ENCODE results near the gene ZNF575.

Gene ZNF575

DNA sequence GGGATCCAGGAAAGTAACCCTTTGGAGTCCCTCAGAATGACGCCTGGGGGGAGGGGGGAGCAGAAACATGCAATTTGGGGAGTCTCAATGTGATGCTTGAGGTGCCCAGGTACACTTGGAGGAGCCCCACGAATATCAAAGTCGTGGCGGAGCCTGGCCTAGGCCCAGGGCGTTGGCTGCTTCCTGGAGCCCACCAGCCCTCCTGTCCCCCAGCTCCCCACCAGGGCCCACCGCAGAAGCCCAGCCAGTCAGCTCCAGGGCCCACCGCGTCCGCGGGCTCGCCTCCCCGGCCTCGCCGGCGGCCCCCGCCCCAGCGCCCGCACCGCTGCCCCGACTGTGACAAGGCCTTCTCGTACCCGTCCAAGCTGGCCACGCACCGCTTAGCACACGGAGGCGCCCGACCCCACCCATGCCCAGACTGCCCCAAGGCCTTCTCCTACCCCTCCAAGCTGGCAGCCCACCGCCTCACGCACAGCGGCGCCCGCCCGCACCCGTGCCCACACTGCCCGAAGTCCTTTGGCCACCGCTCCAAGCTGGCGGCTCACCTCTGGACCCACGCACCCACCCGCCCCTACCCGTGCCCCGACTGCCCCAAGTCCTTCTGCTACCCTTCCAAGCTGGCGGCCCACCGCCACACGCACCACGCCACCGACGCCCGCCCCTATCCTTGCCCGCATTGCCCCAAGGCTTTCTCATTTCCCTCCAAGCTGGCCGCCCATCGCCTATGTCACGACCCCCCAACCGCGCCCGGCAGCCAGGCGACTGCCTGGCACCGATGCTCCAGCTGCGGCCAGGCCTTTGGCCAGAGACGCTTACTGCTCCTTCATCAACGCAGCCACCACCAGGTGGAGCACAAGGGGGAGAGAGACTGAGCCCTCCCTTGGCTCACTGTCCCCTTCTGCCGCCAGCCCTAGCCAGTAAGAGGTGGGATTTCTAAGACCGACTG, 2.1 kb downstream of the ZNF575 start:
- TF ChIP-seq FOXM1 (IDR thresholded peaks at IDR 0.05; ENCODE audit: borderline replicate concordance, low read depth): no peak
- TF ChIP-seq RAD21 (IDR thresholded peaks at IDR 0.05; ENCODE audit: low read depth): no peak
- TF ChIP-seq USF1 (IDR thresholded peaks at IDR 0.05): no peak
- no peak for TF ChIP-seq NFIC (IDR thresholded peaks at IDR 0.05)
- TF ChIP-seq EP300 (IDR thresholded peaks at IDR 0.05; ENCODE audit: borderline replicate concordance): no peak
- no peak for TF ChIP-seq TEAD4 (IDR thresholded peaks at IDR 0.05)
- TF ChIP-seq CREB1 (IDR thresholded peaks at IDR 0.05; ENCODE audit: low read depth): no peak
- TF ChIP-seq, protein P1, sequence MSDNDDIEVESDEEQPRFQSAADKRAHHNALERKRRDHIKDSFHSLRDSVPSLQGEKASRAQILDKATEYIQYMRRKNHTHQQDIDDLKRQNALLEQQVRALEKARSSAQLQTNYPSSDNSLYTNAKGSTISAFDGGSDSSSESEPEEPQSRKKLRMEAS (IDR thresholded peaks at IDR 0.05): no peak
- no peak for TF ChIP-seq EGR1 (IDR thresholded peaks at IDR 0.05)
- no peak for TF ChIP-seq CEBPB (IDR thresholded peaks at IDR 0.05)
- TF ChIP-seq, protein P2, sequence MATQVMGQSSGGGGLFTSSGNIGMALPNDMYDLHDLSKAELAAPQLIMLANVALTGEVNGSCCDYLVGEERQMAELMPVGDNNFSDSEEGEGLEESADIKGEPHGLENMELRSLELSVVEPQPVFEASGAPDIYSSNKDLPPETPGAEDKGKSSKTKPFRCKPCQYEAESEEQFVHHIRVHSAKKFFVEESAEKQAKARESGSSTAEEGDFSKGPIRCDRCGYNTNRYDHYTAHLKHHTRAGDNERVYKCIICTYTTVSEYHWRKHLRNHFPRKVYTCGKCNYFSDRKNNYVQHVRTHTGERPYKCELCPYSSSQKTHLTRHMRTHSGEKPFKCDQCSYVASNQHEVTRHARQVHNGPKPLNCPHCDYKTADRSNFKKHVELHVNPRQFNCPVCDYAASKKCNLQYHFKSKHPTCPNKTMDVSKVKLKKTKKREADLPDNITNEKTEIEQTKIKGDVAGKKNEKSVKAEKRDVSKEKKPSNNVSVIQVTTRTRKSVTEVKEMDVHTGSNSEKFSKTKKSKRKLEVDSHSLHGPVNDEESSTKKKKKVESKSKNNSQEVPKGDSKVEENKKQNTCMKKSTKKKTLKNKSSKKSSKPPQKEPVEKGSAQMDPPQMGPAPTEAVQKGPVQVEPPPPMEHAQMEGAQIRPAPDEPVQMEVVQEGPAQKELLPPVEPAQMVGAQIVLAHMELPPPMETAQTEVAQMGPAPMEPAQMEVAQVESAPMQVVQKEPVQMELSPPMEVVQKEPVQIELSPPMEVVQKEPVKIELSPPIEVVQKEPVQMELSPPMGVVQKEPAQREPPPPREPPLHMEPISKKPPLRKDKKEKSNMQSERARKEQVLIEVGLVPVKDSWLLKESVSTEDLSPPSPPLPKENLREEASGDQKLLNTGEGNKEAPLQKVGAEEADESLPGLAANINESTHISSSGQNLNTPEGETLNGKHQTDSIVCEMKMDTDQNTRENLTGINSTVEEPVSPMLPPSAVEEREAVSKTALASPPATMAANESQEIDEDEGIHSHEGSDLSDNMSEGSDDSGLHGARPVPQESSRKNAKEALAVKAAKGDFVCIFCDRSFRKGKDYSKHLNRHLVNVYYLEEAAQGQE (IDR thresholded peaks at IDR 0.05; ENCODE audit: low read depth): no peak
- TF ChIP-seq TAF1 (IDR thresholded peaks at IDR 0.05; ENCODE audit: low read depth): no peak
- no peak for TF ChIP-seq TCF12 (IDR thresholded peaks at IDR 0.05; ENCODE audit: low read depth)
- TF ChIP-seq ZBTB7A (IDR thresholded peaks at IDR 0.05; ENCODE audit: low read depth): no peak
- no peak for TF ChIP-seq YY1 (IDR thresholded peaks at IDR 0.05; ENCODE audit: low read depth)

DNA sequence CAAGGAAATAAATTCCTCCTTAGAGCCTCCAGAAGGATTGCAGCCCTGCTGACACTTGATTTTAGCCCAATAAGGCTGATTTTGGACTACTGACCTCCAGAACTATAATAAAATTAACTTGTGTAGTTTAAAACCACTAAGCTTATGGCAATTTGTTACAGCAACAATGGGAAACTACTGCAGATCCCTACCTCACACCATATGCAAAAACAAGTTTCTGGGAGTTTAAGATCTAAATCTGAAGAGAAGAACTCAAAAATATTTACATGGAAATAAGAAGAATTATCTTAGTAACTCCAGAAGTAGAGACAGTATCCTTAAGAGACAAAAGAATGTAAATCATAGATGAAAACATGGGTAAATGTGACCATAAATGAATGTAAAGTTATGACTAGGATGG, 5.9 kb downstream of the ZNF575 start:
- TF ChIP-seq CEBPB (IDR thresholded peaks at IDR 0.05) (no peak), TEAD4 (IDR thresholded peaks at IDR 0.05) (no peak), TAF1 (IDR thresholded peaks at IDR 0.05; ENCODE audit: low read depth) (no peak), EGR1 (IDR thresholded peaks at IDR 0.05) (no peak), EP300 (IDR thresholded peaks at IDR 0.05; ENCODE audit: borderline replicate concordance) (no peak), ZBTB7A (IDR thresholded peaks at IDR 0.05; ENCODE audit: low read depth) (no peak), CREB1 (IDR thresholded peaks at IDR 0.05; ENCODE audit: low read depth) (no peak), YY1 (IDR thresholded peaks at IDR 0.05; ENCODE audit: low read depth) (no peak), TCF12 (IDR thresholded peaks at IDR 0.05; ENCODE audit: low read depth) (no peak), USF1 (IDR thresholded peaks at IDR 0.05) (no peak), RAD21 (IDR thresholded peaks at IDR 0.05; ENCODE audit: low read depth) (no peak), FOXM1 (IDR thresholded peaks at IDR 0.05; ENCODE audit: borderline replicate concordance, low read depth) (no peak), NFIC (IDR thresholded peaks at IDR 0.05) (no peak)
- TF ChIP-seq, protein P2 (IDR thresholded peaks at IDR 0.05; ENCODE audit: low read depth): no peak
- TF ChIP-seq, protein P1 (IDR thresholded peaks at IDR 0.05): no peak

GRCh38 chr19:43540381-43540780, 7.4 kb downstream of the ZNF575 start:
- TF ChIP-seq TEAD4 (IDR thresholded peaks at IDR 0.05) (no peak), USF1 (IDR thresholded peaks at IDR 0.05) (no peak), CREB1 (IDR thresholded peaks at IDR 0.05; ENCODE audit: low read depth) (no peak), CEBPB (IDR thresholded peaks at IDR 0.05) (no peak), EGR1 (IDR thresholded peaks at IDR 0.05) (no peak), NFIC (IDR thresholded peaks at IDR 0.05) (no peak), TAF1 (IDR thresholded peaks at IDR 0.05; ENCODE audit: low read depth) (no peak), TCF12 (IDR thresholded peaks at IDR 0.05; ENCODE audit: low read depth) (no peak)

GRCh38 chr19:43541920-43542650, 9.1 kb downstream of the ZNF575 start:
- TF ChIP-seq EP300 (IDR thresholded peaks at IDR 0.05; ENCODE audit: borderline replicate concordance) (no peak), YY1 (IDR thresholded peaks at IDR 0.05; ENCODE audit: low read depth) (no peak), CEBPB (IDR thresholded peaks at IDR 0.05) (no peak), FOXM1 (IDR thresholded peaks at IDR 0.05; ENCODE audit: borderline replicate concordance, low read depth) (no peak), TEAD4 (IDR thresholded peaks at IDR 0.05) (no peak), TAF1 (IDR thresholded peaks at IDR 0.05; ENCODE audit: low read depth) (no peak), CREB1 (IDR thresholded peaks at IDR 0.05; ENCODE audit: low read depth) (no peak), NFIC (IDR thresholded peaks at IDR 0.05) (no peak), TCF12 (IDR thresholded peaks at IDR 0.05; ENCODE audit: low read depth) (no peak), EGR1 (IDR thresholded peaks at IDR 0.05) (no peak), ZBTB7A (IDR thresholded peaks at IDR 0.05; ENCODE audit: low read depth) (no peak), RAD21 (IDR thresholded peaks at IDR 0.05; ENCODE audit: low read depth) (no peak), USF1 (IDR thresholded peaks at IDR 0.05) (no peak)
- TF ChIP-seq, protein P2 (IDR thresholded peaks at IDR 0.05; ENCODE audit: low read depth): no peak
- TF ChIP-seq, protein P1 (IDR thresholded peaks at IDR 0.05): no peak
